HuH-7 (cell line): ENCODE data around the gene SDK2.
A peak's percentile ranks its signal among the peaks of the same experiment; 100 is the strongest.

ENCODE experiments used
- DNase-seq: peaks from one replicate; pipeline ENCODE4 v3.0.0; 2011; ENCODE audit warnings: low spot score

SDK2 gene

DNA sequence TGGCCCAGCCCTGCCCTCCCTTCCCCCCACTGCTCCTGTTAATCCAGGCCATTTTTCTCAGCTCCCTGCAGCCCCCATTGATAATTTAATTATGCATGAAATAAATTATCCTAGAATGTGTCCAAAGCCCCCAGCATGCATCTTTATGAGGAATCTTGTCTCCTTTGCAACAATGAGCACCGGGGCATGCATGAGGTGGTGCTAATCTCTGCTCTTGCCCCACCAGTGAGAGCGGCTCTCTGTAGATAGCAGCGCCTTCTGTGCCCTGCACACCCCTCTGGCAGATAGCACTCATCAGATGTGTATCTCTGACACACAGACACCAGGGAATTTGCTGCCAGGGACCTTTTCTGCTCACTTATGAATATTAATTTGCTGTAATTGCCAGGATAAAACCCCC is 192.2 kb downstream of the SDK2 start:
- no peak for DNase-seq

DNA sequence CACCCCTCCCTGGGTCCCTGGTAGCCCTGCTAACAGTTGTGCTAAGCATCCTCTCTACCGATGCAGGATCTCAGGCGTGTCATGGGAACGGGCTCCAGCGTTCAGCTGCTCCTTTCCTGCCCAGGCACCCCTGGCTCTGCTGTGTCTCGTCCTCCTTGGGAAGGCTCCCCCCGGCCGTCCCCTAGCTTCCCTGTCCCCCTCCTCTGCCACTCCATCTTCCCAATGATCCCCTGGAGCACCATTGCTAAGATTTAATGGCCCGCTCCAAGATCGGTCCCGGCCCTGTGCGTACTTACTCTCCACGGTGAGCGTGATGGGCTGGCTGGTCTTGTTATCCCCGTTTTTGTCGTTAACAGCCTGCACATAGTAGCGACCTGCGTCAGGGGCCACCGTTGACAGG is 196.9 kb downstream of the SDK2 start:
- no peak for DNase-seq

DNA sequence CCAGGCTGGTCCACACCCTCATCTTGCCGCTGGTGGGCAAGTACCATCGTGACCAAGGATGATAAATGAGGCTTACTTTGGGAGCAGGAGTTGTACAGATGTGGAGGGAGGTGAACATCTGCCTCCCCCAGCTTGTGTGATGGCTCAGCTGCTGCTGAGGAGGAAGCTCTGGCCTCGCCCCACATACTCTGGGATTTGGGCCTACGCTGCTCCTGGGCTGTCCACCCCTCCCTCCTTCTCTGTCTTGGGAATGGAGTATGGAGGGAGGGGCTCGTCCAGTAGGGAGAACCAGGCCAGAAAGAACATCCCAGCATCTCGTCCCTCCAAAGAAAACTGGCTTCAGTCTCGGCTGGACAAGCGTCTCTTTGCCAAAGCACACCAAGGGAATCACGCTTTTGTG is 197.6 kb downstream of the SDK2 start:
- DNase-seq: no peak

DNA sequence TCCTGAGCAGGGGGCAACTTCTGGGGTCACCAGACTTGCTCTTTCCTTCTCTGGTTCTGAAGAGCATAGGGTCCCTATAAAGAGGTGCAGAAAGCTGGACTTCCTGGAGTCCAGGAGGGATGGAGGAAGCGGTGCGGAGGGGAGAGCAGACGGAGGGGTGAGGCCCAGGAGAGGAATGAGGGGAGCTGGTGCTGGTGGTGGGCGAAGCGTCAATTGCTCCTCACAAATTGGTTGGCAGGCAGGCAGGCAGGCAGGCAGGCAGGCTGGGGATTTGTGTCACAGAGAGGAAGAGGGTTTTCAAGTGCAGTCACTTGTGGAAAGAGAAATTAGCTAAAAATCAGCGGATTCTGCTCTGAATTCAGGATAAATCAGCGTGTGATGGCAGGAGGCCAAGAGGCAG is 198.8 kb downstream of the SDK2 start:
- DNase-seq: no peak

DNA sequence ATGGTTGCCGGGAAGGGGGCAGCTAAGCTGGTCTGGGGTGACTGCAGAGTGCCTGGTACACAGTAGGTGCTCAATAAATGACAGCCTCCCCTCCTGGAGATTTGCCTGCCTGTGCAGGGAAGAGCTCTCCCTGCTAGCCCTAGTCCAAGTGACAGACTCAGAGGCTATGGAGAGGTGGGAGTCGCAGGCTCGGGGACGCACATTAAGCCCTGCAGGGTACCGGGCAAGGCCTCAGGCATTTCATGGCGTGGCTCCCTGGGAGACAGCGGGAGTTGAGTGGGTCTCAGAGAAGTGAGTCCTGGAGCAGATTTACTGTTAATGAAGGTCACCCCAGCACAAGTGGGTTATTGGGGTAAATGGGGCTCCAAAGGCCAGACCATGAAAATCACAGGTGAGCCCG is 200.2 kb downstream of the SDK2 start:
- no peak for DNase-seq

DNA sequence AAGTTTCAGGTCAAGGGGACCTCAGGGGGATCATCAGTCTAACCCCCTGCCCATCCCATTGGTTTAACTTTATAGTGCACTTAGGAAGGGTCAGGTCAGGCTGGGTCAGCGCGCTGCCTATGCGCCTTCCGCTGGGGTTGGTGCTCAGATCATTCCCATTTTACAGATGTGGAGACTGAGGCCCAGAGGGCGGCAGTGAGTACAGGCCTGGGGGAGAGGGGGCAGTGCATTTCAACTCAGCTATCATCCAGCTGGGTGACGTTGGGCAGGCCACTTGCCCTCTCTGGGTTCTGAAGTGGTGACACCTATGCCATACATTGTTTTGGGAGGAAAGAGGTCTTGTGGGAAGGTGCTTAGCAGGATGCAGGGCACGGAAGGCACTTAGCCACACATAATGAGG is 204.6 kb downstream of the SDK2 start:
- DNase-seq: no peak

DNA sequence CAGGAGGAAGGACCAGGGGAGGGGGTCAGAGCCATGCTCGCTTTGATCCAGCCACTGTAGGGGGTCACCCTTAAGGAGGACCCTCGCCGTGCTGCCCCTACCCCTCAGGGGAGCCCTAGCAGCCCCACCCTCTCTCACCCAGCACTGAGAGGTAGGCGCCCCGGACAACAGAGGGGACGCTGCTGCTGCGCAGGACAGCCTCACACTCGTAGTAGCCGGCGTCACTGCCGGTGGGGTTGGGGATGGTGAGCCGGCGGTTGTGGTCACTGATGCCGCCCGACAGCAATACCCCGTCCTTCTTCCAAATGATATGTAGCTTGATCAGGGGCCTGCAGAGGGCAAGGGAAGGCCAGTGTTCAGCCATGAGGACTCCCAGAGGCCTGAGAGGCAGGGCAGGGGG is 206.4 kb downstream of the SDK2 start:
- no peak for DNase-seq

DNA sequence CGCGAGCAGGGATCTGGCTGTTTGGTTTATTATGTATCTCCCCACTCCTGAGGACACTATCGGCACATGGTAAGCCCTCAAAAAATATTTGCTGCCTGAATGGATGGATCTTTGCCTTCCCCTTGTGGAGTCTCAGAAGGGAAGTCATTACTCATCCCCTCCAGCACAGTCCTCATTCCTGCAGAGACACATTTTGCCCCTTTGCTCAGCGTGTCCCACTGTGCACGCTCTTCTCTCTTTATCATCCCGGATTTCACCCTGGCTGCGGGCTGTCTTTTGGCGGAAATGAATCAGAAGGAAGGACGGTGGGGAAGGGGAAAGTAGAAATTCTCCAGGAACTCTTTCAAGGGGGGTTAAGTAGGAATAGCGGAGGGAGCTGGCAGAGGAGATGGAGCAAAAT is 207.3 kb downstream of the SDK2 start:
- no peak for DNase-seq

DNA sequence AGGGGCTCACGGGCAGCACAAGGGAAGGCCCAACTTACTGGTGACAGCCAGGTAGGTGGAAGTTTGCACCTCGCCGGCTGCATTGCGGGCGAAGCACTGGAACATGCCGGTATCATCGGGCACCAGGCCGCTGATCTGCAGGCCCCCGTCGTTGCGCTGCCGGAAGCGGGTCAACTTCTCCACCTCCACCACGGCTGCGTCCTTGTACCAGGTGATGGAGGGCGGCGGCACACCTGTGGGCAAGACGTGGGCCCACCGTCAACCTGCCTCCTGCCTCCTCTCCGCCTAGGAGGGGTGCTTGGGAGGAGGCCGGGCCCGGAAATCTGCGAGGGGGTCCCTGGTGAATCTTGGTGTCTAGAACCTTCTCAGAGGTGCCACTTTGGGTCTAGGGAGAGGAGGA is 208.8 kb downstream of the SDK2 start:
- DNase-seq: no peak

DNA sequence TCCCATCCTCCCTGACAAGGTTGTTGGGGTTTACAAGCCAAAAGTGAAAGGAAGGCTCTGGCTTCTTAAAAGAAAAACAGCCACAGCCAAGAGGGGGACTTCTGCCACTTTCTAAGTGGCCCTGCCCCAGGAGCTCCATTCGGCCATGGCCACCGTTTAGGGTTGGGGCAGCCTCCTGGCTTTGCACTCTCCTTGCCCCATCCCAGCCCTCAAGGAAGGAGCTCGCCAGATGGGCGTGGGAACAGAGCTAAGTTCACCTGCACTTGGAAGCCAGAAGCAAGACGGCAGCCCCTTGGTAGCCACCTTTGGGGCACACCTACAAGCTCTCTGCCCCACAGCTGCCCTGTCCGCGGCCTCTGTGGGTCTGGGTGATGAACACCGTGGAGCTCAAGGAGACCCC is 210.1 kb downstream of the SDK2 start:
- DNase-seq: no peak

DNA sequence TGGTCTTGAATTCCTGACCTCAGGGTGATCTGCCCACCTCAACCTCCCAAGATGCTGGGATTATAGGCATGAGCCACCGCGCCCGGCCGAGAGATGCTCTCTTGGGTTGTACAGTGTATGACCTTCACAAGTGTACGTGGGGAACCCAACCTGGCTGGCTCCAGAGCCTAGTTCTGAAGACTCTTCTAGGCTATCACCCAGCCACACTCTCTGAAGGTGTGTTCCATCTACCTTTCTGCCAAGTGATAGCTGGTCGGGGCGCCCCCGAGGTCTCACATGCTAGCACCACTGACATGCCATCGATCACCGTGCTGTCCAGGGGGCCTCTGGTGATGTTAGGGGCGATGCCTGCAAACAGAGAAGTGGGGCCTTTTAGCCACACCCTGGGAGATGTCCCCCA is 210.7 kb downstream of the SDK2 start:
- DNase-seq: no peak

DNA sequence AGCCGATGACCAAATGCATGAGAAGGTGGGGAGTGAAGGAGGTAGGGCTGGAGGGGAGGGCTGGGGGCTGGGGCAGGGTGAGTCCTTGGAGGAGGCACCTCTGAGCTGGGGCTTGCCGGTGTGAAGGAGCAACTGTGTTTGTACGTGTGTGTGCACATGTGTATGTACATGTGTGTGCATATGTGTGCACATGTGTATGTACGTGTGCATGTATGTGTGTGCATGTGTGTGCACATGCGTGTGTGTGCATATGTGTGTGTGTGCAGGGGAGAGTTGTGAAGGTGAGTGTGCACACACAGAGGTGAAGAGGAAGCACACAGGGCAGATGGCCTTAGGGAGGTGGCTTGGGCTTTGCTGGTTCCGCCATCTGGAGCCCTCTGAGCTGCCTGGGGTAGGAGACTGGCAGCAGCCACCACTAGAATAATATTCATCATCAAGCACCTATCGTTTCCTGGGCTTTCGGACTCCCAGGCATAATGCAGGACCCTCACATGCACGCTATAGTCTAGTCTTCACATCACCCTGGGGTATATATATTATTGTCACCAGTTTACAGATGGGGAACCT is 211.5 kb downstream of the SDK2 start:
- DNase-seq: no peak

DNA sequence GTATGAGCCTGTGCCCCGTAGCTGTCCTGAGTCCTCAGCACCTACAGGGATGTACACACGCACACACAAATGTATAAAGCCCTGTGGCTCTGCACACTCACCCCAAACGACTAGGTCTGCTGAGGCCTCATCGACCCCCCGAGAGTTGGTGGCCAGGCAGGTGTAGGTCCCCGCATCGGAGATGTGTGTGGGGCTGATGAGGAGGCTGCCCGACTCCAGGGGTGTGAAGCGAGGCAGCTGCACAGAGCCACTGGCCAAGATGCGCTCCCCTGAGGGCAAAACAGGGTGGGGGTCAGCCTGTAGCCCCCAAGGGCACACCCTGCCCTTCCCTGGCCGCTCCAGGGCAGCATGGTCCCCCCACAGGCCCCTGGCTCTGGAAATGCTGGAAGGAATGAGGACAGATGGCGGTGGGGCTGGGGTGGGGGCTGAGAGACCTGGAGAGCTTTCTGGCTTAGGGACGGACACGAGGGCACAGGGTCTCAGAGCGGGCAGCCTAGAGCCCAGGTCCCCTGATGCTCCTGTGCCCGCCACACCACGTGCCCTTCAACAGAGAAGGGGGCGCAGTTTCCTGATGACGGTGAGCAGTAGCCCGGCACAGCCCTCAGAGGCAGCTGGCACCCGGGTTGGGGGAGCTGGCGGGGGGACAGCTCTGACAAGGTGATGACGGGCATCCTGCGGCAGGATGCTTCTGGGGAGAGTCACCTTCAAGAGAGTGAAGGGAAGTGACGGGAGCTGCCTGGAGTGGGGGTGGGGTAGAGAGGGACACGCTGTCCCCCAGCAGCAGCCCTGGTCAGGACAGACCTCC is 212.6 kb downstream of the SDK2 start:
- no peak for DNase-seq

DNA sequence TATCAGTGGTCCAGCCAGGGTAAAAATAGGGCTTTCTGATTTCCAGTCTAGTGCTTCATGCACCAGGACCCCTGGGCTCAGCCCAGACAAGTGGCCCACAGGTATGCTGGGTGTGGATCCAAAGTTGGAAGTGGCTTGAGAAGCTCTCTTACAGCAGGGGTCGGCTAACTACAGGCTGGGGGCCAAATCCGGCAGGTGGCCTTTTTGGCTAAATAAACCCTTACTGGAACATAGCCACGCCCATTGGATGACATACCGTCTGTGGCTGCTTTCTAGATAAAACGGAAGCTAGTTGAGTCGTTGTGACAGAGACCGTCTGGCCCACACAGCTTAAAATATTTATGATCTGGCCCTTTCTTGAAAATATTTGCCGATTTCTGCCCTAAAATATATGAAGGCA is 213.4 kb downstream of the SDK2 start:
- DNase-seq: no peak

DNA sequence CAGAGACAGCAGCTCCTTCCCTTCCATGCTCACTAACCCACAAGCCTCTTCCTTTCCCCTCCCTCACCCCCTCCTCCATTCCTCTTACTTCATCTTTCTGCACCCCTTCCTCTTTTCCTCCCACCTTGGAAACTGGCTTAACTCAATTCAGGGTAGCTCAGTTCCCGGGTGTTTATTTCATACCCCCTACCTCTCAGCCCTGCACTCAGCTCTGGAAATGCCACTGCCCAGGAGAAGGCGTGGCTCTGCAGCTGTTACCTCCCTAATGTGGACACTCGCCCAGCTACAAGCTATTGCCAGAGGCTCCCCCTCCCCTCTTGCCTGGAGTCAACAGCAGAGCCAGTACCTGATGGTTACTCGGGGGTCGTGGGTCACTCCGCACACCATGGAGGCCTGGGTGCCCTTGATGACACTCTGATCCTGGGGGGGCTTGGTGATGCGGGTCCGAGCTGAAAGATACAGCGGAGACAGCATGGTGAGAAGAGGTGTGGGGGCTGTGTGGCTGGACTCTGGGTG is 214.0 kb downstream of the SDK2 start:
- no peak for DNase-seq

DNA sequence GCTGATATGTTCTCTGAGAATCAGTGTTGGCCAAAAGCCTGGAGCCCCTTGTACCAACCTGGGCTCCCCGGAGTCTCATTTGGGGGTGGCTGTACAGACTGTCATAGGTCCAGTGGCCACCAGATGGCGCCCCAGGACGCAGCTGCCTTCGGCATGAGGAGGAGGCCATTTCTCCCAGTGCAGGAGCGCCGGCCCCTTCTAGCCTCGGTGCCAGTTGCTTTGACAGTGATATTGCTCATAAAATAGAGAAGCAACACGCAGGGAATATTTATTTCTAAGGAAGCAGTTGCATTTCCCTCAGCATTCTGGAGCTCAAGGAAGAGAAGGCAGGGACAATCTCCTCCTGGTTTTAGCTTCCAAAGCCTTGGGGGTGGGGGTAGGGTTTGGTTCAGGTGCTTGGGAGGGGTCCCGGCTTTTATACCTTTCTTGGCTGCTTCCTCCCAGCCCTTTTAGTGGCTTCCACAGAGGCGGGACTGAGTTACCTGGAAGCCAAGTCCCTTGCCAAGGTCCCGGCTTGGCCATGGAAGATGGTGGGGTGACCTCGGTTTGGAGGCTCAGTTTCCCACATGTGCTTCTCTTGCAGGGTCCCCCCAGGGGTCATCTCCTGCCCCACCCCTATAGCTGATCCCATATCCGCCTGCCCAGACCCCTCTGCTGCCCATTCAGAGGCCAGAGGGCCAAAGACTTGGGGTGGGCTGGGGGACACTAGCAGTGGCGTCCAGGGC is 214.6 kb downstream of the SDK2 start:
- DNase-seq: peak; percentile 90

DNA sequence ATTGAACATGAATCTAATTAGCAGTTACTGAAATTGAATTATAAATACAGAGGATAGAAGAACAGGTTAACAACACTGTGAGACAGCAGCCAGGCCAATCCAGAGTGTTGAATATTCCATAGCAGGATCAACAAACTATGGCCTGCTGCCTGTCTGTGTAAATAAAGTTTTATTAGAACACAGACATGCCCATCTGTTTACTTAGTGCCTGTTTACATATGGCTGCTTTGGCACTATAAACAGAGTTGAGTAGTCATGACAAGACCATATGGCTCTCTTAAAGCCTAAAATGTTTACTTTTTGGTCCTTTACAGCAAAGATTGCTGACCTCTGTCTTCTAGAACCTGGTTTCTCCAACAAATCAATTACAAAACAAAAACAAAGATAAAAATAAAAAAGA is 217.0 kb downstream of the SDK2 start:
- no peak for DNase-seq

DNA sequence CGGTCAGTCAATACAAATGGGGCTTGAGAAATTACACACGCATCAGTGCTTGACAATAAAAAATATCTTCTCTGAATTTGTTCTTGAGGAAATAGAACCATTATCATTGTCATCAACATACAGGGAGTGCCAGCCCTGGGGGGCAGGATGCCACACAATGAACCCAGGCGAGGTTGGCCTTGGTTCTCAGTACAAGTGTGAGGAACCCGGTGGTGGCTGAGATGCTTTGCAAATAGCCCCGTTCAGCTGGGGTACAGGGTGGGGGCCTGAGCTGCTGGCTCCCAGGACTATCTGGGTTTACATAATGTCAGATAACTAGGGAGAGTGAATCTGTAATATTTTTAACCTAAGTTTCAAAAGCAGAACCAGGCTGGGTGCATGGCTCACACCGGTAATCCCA is 219.7 kb downstream of the SDK2 start:
- DNase-seq: no peak

DNA sequence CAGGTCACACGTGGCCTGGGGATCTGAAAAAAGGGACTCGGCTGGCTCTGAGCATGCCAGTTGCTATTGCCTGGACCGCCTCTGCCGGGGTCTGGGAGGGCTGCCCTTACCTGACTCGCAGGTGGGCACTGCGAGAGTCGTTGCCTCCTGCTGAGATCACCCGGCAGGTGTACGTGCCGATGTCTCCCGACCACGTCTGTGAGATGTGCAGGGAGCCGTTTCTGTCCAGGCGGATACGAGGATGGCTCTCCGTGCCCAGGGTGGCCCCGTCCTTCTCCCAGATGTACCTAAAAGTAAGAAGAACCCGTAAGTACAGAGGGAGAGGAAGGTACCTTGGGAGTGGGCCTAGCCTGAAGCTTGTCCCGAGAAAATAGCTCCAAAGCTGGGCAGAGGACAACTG is 220.4 kb downstream of the SDK2 start:
- DNase-seq: no peak

DNA sequence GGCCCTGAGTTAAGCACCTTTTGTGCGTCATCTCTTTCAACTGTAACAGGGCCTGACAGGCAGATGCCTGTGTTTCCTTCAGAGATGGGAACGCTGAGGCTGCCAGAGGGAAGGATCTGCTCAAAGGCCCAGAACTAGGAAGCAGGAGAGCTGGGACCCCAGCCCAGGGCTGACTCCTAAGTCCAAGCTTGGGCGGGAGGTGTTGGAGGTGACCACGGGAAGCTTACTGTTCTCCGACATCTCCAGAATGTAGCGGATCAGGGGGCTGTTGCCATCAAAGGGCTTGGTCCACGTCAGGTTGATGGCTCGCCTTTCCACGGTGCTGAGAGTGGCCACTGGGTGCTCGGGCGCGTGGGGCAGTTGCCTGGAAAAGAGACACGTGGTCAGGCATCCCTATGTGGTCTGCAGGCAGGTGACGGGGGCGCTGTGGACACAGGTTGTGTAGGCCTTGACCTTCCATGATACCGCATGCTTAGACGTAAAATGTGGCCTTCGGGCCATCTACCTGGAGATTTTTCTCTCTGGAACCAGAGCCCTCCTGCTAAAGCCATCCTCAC is 221.0 kb downstream of the SDK2 start:
- no peak for DNase-seq

DNA sequence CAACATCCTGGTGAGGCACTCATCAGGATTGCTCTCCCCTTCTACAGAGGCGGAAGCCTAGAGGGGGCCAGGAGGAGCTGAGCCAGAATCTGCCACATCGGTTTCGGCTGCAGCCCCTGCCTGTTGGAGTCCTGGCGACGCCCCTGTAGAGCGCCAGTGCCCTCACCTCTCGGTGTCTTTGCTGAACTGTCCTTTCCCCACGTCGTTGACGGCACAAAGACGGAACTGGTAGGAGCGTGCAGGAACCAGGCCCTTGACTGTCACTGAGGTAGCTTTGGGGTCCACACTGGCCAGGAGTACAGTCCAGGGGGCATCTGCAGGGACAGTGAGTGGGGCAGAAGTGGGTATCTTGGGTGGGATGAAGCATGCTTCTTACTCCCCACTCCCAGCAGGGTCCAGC is 222.1 kb downstream of the SDK2 start:
- DNase-seq: no peak

DNA sequence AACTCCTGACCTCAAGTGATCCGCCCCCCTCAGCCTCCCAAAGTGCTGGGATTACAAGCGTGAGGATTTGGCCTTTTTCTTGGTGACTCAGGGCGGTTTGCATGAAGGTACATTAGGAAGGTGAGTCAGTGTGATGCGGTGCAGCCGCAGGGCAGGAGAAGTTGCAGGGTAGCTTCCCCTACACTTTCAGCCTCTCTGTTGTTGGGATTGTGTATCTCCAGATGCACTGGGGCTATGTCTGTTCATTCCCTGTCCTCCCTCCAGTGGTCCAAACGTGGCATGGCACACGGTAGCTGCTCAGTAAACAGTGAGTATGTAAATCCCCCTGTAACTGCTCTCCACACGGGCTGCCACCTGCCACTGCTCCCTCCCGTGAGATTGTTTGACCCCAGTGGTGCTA is 223.3 kb downstream of the SDK2 start:
- DNase-seq: peak; percentile 66

DNA sequence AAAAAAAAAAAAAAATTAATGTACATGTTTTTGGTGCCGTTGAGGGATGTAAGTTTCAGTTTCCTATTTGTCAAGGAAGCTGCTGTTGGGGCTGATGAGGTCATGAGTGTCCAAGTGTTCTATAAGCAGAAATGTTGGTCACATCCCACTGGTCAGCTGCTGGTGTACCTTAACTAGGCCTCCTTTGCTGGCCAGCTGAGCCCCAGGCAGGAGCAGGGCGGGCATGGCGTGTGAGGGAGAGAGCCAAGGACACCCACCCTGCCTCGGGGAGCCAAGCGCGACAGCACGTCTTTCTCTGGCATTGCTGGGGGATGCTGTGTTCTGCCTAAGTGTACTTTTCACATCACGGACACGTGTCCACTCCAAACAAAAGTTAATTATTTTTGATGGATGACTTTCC is 224.4 kb downstream of the SDK2 start:
- no peak for DNase-seq
